Measurements from ENCODE around the gene NDUFB10. TPM values are rescaled to one million over a fixed set of nuclear protein-coding genes. Genes with fewer than 3 reads are reported as not detected.

NDUFB10 gene
- total RNA-seq, 4 donors from 2014 or later: 157 to 196 (median 174) TPM

DNA sequence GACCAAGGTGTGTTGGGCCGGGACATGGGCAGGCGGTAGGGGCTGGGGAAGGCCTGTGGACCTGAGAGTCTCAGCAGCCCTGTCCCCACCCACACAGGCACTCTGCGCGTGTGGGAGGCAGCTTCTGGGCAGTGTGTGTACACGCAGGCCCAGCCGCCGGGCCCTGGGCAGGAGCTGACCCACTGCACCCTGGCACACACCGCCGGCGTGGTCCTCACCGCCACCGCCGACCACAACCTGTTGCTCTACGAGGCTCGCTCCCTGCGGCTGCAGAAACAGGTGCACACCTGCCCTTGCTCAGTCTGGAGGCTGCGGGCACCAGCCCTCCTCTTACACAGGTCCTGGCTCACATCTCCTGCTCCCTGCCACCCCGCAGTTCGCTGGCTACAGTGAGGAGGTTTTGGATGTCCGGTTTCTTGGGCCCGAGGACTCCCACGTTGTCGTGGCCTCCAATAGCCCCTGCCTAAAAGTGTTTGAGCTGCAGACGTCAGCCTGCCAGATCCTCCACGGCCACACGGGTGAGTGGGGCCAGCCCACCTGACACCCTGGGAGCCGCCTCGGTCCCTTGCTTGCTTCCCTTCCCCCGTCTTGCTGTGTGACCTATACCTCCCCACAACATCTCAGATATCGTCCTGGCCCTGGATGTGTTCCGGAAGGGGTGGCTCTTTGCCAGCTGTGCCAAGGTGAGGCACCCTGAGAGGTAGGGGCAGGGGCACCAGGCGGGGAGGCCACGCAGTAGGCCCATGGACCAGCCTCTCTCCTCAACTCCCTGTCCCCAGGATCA is 16.3 kb downstream of the NDUFB10 start:
- Histone ChIP-seq H3K36me3 (peaks cover 46% of the 10 kb centered on the region), H3K9me3 (no peaks in the 10 kb centered on the region), H3K27me3 (peaks cover 21% of the 10 kb centered on the region), H3K27ac (no peak overlapping the region), H3K4me3 (no peak overlapping the region), H3K4me1 (peaks cover 51% of the 10 kb centered on the region)
- DNase-seq (ENCODE audit: low spot score in 2 of 2): no peak
- WGBS: 95% methylated on average over 20 of the region's 33 CpGs
- TF ChIP-seq POLR2A (IDR thresholded peaks at IDR 0.05) (no peak), POLR2AphosphoS5 (IDR thresholded peaks at IDR 0.05) (no peak), EP300 (IDR thresholded peaks at IDR 0.05) (no peak)
- TF ChIP-seq, protein P1, sequence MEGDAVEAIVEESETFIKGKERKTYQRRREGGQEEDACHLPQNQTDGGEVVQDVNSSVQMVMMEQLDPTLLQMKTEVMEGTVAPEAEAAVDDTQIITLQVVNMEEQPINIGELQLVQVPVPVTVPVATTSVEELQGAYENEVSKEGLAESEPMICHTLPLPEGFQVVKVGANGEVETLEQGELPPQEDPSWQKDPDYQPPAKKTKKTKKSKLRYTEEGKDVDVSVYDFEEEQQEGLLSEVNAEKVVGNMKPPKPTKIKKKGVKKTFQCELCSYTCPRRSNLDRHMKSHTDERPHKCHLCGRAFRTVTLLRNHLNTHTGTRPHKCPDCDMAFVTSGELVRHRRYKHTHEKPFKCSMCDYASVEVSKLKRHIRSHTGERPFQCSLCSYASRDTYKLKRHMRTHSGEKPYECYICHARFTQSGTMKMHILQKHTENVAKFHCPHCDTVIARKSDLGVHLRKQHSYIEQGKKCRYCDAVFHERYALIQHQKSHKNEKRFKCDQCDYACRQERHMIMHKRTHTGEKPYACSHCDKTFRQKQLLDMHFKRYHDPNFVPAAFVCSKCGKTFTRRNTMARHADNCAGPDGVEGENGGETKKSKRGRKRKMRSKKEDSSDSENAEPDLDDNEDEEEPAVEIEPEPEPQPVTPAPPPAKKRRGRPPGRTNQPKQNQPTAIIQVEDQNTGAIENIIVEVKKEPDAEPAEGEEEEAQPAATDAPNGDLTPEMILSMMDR (IDR thresholded peaks at IDR 0.05): no peak

DNA sequence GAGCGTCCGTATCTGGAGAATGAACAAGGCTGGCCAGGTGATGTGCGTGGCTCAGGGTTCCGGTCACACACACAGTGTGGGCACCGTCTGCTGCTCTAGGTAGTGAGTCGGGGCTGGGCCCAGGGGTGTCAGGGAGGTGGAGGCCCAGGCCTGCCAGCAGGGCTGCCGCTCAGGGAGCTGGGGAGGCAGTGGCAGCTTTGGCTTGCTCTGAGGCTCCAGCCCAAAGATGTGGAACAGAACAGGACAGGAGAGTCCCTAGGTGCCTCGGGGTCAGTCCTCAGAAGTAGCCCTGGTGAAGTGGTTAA is 16.8 kb downstream of the NDUFB10 start:
- WGBS: 84% methylated on average over 7 of the region's 8 CpGs
- Histone ChIP-seq H3K27me3 (peaks cover 26% of the 10 kb centered on the region), H3K9me3 (no peaks in the 10 kb centered on the region), H3K27ac (no peak overlapping the region), H3K4me3 (no peak overlapping the region), H3K4me1 (peaks cover 49% of the 10 kb centered on the region), H3K36me3 (peaks cover 46% of the 10 kb centered on the region)
- DNase-seq (ENCODE audit: low spot score in 2 of 2): no peak
- TF ChIP-seq POLR2AphosphoS5 (IDR thresholded peaks at IDR 0.05): no peak
- TF ChIP-seq, protein P1 (IDR thresholded peaks at IDR 0.05): no peak
- TF ChIP-seq POLR2A (IDR thresholded peaks at IDR 0.05): no peak
- TF ChIP-seq EP300 (IDR thresholded peaks at IDR 0.05): no peak

- peaks cover 30% of the 10 kb centered on the region for H3K27me3 ChIP-seq
- no peak overlapping the region for H3K27ac ChIP-seq
- H3K4me3 ChIP-seq: no peak overlapping the region
- DNase-seq (ENCODE audit: low spot score in 2 of 2): no peak
- TF ChIP-seq POLR2AphosphoS5 (IDR thresholded peaks at IDR 0.05): no peak
- TF ChIP-seq, protein P1 (IDR thresholded peaks at IDR 0.05): no peak
- TF ChIP-seq EP300 (IDR thresholded peaks at IDR 0.05): no peak
- TF ChIP-seq POLR2A (IDR thresholded peaks at IDR 0.05): no peak
- peaks cover 46% of the 10 kb centered on the region for H3K36me3 ChIP-seq
- no peaks in the 10 kb centered on the region for H3K9me3 ChIP-seq
- WGBS: 86% methylated on average over 7 of the region's 33 CpGs
- H3K4me1 ChIP-seq: peaks cover 54% of the 10 kb centered on the region
These were observed 17.9 kb downstream of the NDUFB10 start for GRCh38 chr16:1976951-1977874.

GRCh38 chr16:1977875-1978268 is 18.5 kb downstream of the NDUFB10 start:
- no peak for TF ChIP-seq EP300 (IDR thresholded peaks at IDR 0.05)
- TF ChIP-seq, protein P1 (IDR thresholded peaks at IDR 0.05): no peak
- TF ChIP-seq POLR2AphosphoS5 (IDR thresholded peaks at IDR 0.05): no peak
- no peak for TF ChIP-seq POLR2A (IDR thresholded peaks at IDR 0.05)
- Histone ChIP-seq H3K9me3 (no peaks in the 10 kb centered on the region), H3K27me3 (peaks cover 30% of the 10 kb centered on the region), H3K27ac (no peak overlapping the region), H3K4me3 (no peak overlapping the region), H3K36me3 (peaks cover 46% of the 10 kb centered on the region), H3K4me1 (peaks cover 51% of the 10 kb centered on the region)
- WGBS: 60% methylated on average over 2 of the region's 18 CpGs
- DNase-seq (ENCODE audit: low spot score in 2 of 2): no peak
